ENCODE results near the gene SUCLG2.

Gene SUCLG2

GRCh38 chr3:67458408-67458807, 196.0 kb downstream of the SUCLG2 start:
- no peak for DNase-seq (ENCODE audit: low spot score)

GRCh38 chr3:67453628-67454027, 200.8 kb downstream of the SUCLG2 start:
- DNase-seq (ENCODE audit: low spot score): no peak

- DNase-seq (ENCODE audit: low spot score): no peak
Measured at GRCh38 chr3:67450153-67450552, 204.3 kb downstream of the SUCLG2 start.

- DNase-seq (ENCODE audit: low spot score): no peak
Measured at GRCh38 chr3:67447393-67447792, 207.0 kb downstream of the SUCLG2 start.

GRCh38 chr3:67437789-67438188, 216.6 kb downstream of the SUCLG2 start:
- DNase-seq (ENCODE audit: low spot score): peak; percentile 4

- DNase-seq (ENCODE audit: low spot score): no peak
Measured at GRCh38 chr3:67437090-67437489, 217.3 kb downstream of the SUCLG2 start.

GRCh38 chr3:67433109-67433508, 221.3 kb downstream of the SUCLG2 start:
- no peak for DNase-seq (ENCODE audit: low spot score)

- no peak for DNase-seq (ENCODE audit: low spot score)
Measured at GRCh38 chr3:67431887-67432286, 222.5 kb downstream of the SUCLG2 start.

GRCh38 chr3:67423722-67424121, 230.7 kb downstream of the SUCLG2 start:
- no peak for DNase-seq (ENCODE audit: low spot score)

GRCh38 chr3:67421912-67422311, 232.5 kb downstream of the SUCLG2 start:
- no peak for DNase-seq (ENCODE audit: low spot score)

- no peak for DNase-seq (ENCODE audit: low spot score)
Measured at GRCh38 chr3:67419779-67420178, 234.6 kb downstream of the SUCLG2 start.

- no peak for DNase-seq (ENCODE audit: low spot score)
Measured at GRCh38 chr3:67419218-67419529, 235.2 kb downstream of the SUCLG2 start.

- DNase-seq (ENCODE audit: low spot score): no peak
Measured at GRCh38 chr3:67418426-67419217, 235.8 kb downstream of the SUCLG2 start.

- DNase-seq (ENCODE audit: low spot score): no peak
Measured at GRCh38 chr3:67416703-67417102, 237.7 kb downstream of the SUCLG2 start.

- no peak for DNase-seq (ENCODE audit: low spot score)
Measured at GRCh38 chr3:67415511-67415910, 238.9 kb downstream of the SUCLG2 start.

- DNase-seq (ENCODE audit: low spot score): no peak
Measured at GRCh38 chr3:67414740-67415139, 239.7 kb downstream of the SUCLG2 start.

- no peak for DNase-seq (ENCODE audit: low spot score)
Measured at GRCh38 chr3:67405193-67405592, 249.2 kb downstream of the SUCLG2 start.

- DNase-seq (ENCODE audit: low spot score): no peak
Measured at GRCh38 chr3:67402873-67403272, 251.5 kb downstream of the SUCLG2 start.

GRCh38 chr3:67401921-67402320, 252.5 kb downstream of the SUCLG2 start:
- DNase-seq (ENCODE audit: low spot score): no peak

GRCh38 chr3:67400476-67400875, 253.9 kb downstream of the SUCLG2 start:
- no peak for DNase-seq (ENCODE audit: low spot score)

GRCh38 chr3:67389176-67389575, 265.2 kb downstream of the SUCLG2 start:
- DNase-seq (ENCODE audit: low spot score): no peak

GRCh38 chr3:67388738-67389137, 265.7 kb downstream of the SUCLG2 start:
- no peak for DNase-seq (ENCODE audit: low spot score)

- DNase-seq (ENCODE audit: low spot score): no peak
Measured at GRCh38 chr3:67386451-67386850, 268.0 kb downstream of the SUCLG2 start.

- DNase-seq (ENCODE audit: low spot score): peak; percentile 23
Measured at GRCh38 chr3:67384760-67385397, 269.5 kb downstream of the SUCLG2 start.
